ENCODE results near the gene TMTC2.

TMTC2 gene

GRCh38 chr12:82682851-82683261 lies 3.9 kb upstream of the TMTC2 start:
- 71 to 75% methylated on average over 1 of the region's 4 CpGs for WGBS, 2 experiments (ENCODE audit: insufficient coverage in 2 of 2)
- Histone ChIP-seq H3K27ac (ENCODE audit: low read depth, low read length, severe bottlenecking) (no peak overlapping the region), H3K36me3 (ENCODE audit: control insufficient read depth, insufficient read depth, low read length) (no peaks in the 10 kb centered on the region), H3K9me3 (ENCODE audit: control insufficient read depth, low read length) (no peaks in the 10 kb centered on the region), H3K4me3 (ENCODE audit: extremely low read depth, insufficient read depth, low read length, poor library complexity, severe bottlenecking) (no peak overlapping the region), H3K4me1 (ENCODE audit: control insufficient read depth, insufficient read depth, low read length, poor library complexity, severe bottlenecking) (no peaks in the 10 kb centered on the region)

- Histone ChIP-seq H3K4me3 (ENCODE audit: extremely low read depth, insufficient read depth, low read length, poor library complexity, severe bottlenecking) (peak overlapping the region; percentile 76), H3K36me3 (ENCODE audit: control insufficient read depth, insufficient read depth, low read length) (no peaks in the 10 kb centered on the region), H3K4me1 (ENCODE audit: control insufficient read depth, insufficient read depth, low read length, poor library complexity, severe bottlenecking) (peaks cover 4% of the 10 kb centered on the region), H3K9me3 (ENCODE audit: control insufficient read depth, low read length) (no peaks in the 10 kb centered on the region), H3K27ac (ENCODE audit: low read depth, low read length, severe bottlenecking) (no peak overlapping the region)
- 0 to 1% methylated on average over 8 to 9 of the region's 11 CpGs for WGBS, 2 experiments (ENCODE audit: insufficient coverage in 2 of 2)
Measured at GRCh38 chr12:82685790-82686167, 927 bp upstream of the TMTC2 start.

- peaks cover 4% of the 10 kb centered on the region for H3K4me1 ChIP-seq (ENCODE audit: control insufficient read depth, insufficient read depth, low read length, poor library complexity, severe bottlenecking)
- peak overlapping the region; percentile 76 for H3K4me3 ChIP-seq (ENCODE audit: extremely low read depth, insufficient read depth, low read length, poor library complexity, severe bottlenecking)
- no peaks in the 10 kb centered on the region for H3K36me3 ChIP-seq (ENCODE audit: control insufficient read depth, insufficient read depth, low read length)
- 0 to 1% methylated on average over 26 to 52 of the region's 75 CpGs for WGBS, 2 experiments (ENCODE audit: insufficient coverage in 2 of 2)
- no peaks in the 10 kb centered on the region for H3K9me3 ChIP-seq (ENCODE audit: control insufficient read depth, low read length)
- H3K27ac ChIP-seq (ENCODE audit: low read depth, low read length, severe bottlenecking), result no peak overlapping the region
Measured at GRCh38 chr12:82687021-82688011, 610 bp downstream of the TMTC2 start.

GRCh38 chr12:82688035-82688501 lies 1.4 kb downstream of the TMTC2 start:
- Histone ChIP-seq H3K9me3 (ENCODE audit: control insufficient read depth, low read length) (no peaks in the 10 kb centered on the region), H3K4me3 (ENCODE audit: extremely low read depth, insufficient read depth, low read length, poor library complexity, severe bottlenecking) (peak overlapping the region; percentile 76), H3K36me3 (ENCODE audit: control insufficient read depth, insufficient read depth, low read length) (peaks cover 7% of the 10 kb centered on the region), H3K27ac (ENCODE audit: low read depth, low read length, severe bottlenecking) (no peak overlapping the region), H3K4me1 (ENCODE audit: control insufficient read depth, insufficient read depth, low read length, poor library complexity, severe bottlenecking) (peaks cover 4% of the 10 kb centered on the region)
- WGBS, 2 experiments (ENCODE audit: insufficient coverage in 2 of 2), result 11 to 18% methylated on average over 5 to 7 of the region's 12 CpGs

GRCh38 chr12:82688596-82688995 lies 1.9 kb downstream of the TMTC2 start:
- peaks cover 12% of the 10 kb centered on the region for H3K36me3 ChIP-seq (ENCODE audit: control insufficient read depth, insufficient read depth, low read length)
- no peaks in the 10 kb centered on the region for H3K9me3 ChIP-seq (ENCODE audit: control insufficient read depth, low read length)
- peaks cover 4% of the 10 kb centered on the region for H3K4me1 ChIP-seq (ENCODE audit: control insufficient read depth, insufficient read depth, low read length, poor library complexity, severe bottlenecking)
- WGBS, 2 experiments (ENCODE audit: insufficient coverage in 2 of 2), result 53 to 88% methylated on average over 2 to 4 of the region's 7 CpGs
- H3K4me3 ChIP-seq (ENCODE audit: extremely low read depth, insufficient read depth, low read length, poor library complexity, severe bottlenecking), result no peak overlapping the region
- H3K27ac ChIP-seq (ENCODE audit: low read depth, low read length, severe bottlenecking), result no peak overlapping the region

GRCh38 chr12:82690006-82690405 lies 3.3 kb downstream of the TMTC2 start:
- Histone ChIP-seq H3K36me3 (ENCODE audit: control insufficient read depth, insufficient read depth, low read length) (peaks cover 12% of the 10 kb centered on the region), H3K4me1 (ENCODE audit: control insufficient read depth, insufficient read depth, low read length, poor library complexity, severe bottlenecking) (peaks cover 4% of the 10 kb centered on the region), H3K9me3 (ENCODE audit: control insufficient read depth, low read length) (no peaks in the 10 kb centered on the region), H3K4me3 (ENCODE audit: extremely low read depth, insufficient read depth, low read length, poor library complexity, severe bottlenecking) (no peak overlapping the region), H3K27ac (ENCODE audit: low read depth, low read length, severe bottlenecking) (no peak overlapping the region)
- no CpG with 5 or more reads among the region's 1 CpG for WGBS, 2 experiments (ENCODE audit: insufficient coverage in 2 of 2)

- Histone ChIP-seq H3K36me3 (ENCODE audit: control insufficient read depth, insufficient read depth, low read length) (peaks cover 12% of the 10 kb centered on the region), H3K9me3 (ENCODE audit: control insufficient read depth, low read length) (no peaks in the 10 kb centered on the region), H3K27ac (ENCODE audit: low read depth, low read length, severe bottlenecking) (no peak overlapping the region), H3K4me3 (ENCODE audit: extremely low read depth, insufficient read depth, low read length, poor library complexity, severe bottlenecking) (no peak overlapping the region), H3K4me1 (ENCODE audit: control insufficient read depth, insufficient read depth, low read length, poor library complexity, severe bottlenecking) (peaks cover 4% of the 10 kb centered on the region)
- WGBS, 2 experiments (ENCODE audit: insufficient coverage in 2 of 2), result no CpG with 5 or more reads among the region's 1 CpG
Measured at GRCh38 chr12:82691513-82691912, 4.8 kb downstream of the TMTC2 start.

- peaks cover 4% of the 10 kb centered on the region for H3K4me1 ChIP-seq (ENCODE audit: control insufficient read depth, insufficient read depth, low read length, poor library complexity, severe bottlenecking)
- 63 to 96% methylated on average over 1 to 3 of the region's 3 CpGs for WGBS, 2 experiments (ENCODE audit: insufficient coverage in 2 of 2)
- no peaks in the 10 kb centered on the region for H3K9me3 ChIP-seq (ENCODE audit: control insufficient read depth, low read length)
- H3K4me3 ChIP-seq (ENCODE audit: extremely low read depth, insufficient read depth, low read length, poor library complexity, severe bottlenecking), result no peak overlapping the region
- H3K36me3 ChIP-seq (ENCODE audit: control insufficient read depth, insufficient read depth, low read length), result peaks cover 12% of the 10 kb centered on the region
- H3K27ac ChIP-seq (ENCODE audit: low read depth, low read length, severe bottlenecking), result no peak overlapping the region
Measured at GRCh38 chr12:82694276-82694675, 7.6 kb downstream of the TMTC2 start.

- Histone ChIP-seq H3K36me3 (ENCODE audit: control insufficient read depth, insufficient read depth, low read length) (peaks cover 12% of the 10 kb centered on the region), H3K4me1 (ENCODE audit: control insufficient read depth, insufficient read depth, low read length, poor library complexity, severe bottlenecking) (peaks cover 3% of the 10 kb centered on the region), H3K9me3 (ENCODE audit: control insufficient read depth, low read length) (no peaks in the 10 kb centered on the region), H3K27ac (ENCODE audit: low read depth, low read length, severe bottlenecking) (no peak overlapping the region), H3K4me3 (ENCODE audit: extremely low read depth, insufficient read depth, low read length, poor library complexity, severe bottlenecking) (no peak overlapping the region)
- WGBS, 2 experiments (ENCODE audit: insufficient coverage in 2 of 2), result 100% methylated on average over 1 of the region's 2 CpGs; no CpG with 5 or more reads in 1 of the 2 experiments
Measured at GRCh38 chr12:82694970-82695369, 8.3 kb downstream of the TMTC2 start.

GRCh38 chr12:82695531-82695930 lies 8.8 kb downstream of the TMTC2 start:
- no peak overlapping the region for H3K4me3 ChIP-seq (ENCODE audit: extremely low read depth, insufficient read depth, low read length, poor library complexity, severe bottlenecking)
- H3K9me3 ChIP-seq (ENCODE audit: control insufficient read depth, low read length), result no peaks in the 10 kb centered on the region
- H3K27ac ChIP-seq (ENCODE audit: low read depth, low read length, severe bottlenecking), result no peak overlapping the region
- H3K4me1 ChIP-seq (ENCODE audit: control insufficient read depth, insufficient read depth, low read length, poor library complexity, severe bottlenecking), result no peaks in the 10 kb centered on the region
- WGBS, 2 experiments (ENCODE audit: insufficient coverage in 2 of 2), result 100% methylated on average over 1 to 2 of the region's 2 CpGs
- H3K36me3 ChIP-seq (ENCODE audit: control insufficient read depth, insufficient read depth, low read length), result peaks cover 12% of the 10 kb centered on the region

- H3K9me3 ChIP-seq (ENCODE audit: control insufficient read depth, low read length), result no peaks in the 10 kb centered on the region
- H3K36me3 ChIP-seq (ENCODE audit: control insufficient read depth, insufficient read depth, low read length), result peaks cover 17% of the 10 kb centered on the region
- H3K4me3 ChIP-seq (ENCODE audit: extremely low read depth, insufficient read depth, low read length, poor library complexity, severe bottlenecking), result no peak overlapping the region
- no peak overlapping the region for H3K27ac ChIP-seq (ENCODE audit: low read depth, low read length, severe bottlenecking)
- H3K4me1 ChIP-seq (ENCODE audit: control insufficient read depth, insufficient read depth, low read length, poor library complexity, severe bottlenecking), result no peaks in the 10 kb centered on the region
Measured at GRCh38 chr12:82696543-82696942, 9.8 kb downstream of the TMTC2 start.

Data from mesodermal cell (in vitro differentiated cells).